ENCODE data around the gene TMEM147. TPM values are rescaled to one million over a fixed set of nuclear protein-coding genes. Genes with fewer than 3 reads are reported as not detected.

The TMEM147 gene
- total and polyA plus RNA-seq, 2 experiments from 2014 or later, result 129 to 214 TPM

- Histone ChIP-seq H4K20me1 (ENCODE audit: insufficient read depth) (no peaks in the 10 kb centered on the region), H3K4me2 (ENCODE audit: unreplicated experiment) (no peak overlapping the region), H3K36me3 (ENCODE audit: low read depth) (no peaks in the 10 kb centered on the region), H3K79me2 (ENCODE audit: insufficient read depth) (no peaks in the 10 kb centered on the region), H3F3A (ENCODE audit: insufficient read depth) (no peaks in the 10 kb centered on the region), H2AFZ (no peak overlapping the region), H3K9ac (no peak overlapping the region), H3K4me1 (ENCODE audit: insufficient read depth) (no peaks in the 10 kb centered on the region), H3K4me3 (no peak overlapping the region), H3K27me3 (replicated peaks; ENCODE audit: insufficient read depth) (no peaks in the 10 kb centered on the region), H3K9me2 (ENCODE audit: insufficient read depth) (no peaks in the 10 kb centered on the region), H3K9me3 (ENCODE audit: low read depth) (no peaks in the 10 kb centered on the region), H3K27ac (no peak overlapping the region)
- 88 to 92% methylated on average over 1 of the region's 1 CpG for WGBS, 2 experiments (ENCODE audit: low coverage in 1 of 2, low lambda C conversion rate in 2 of 2, missing lambda C conversion rate in 2 of 2)
- TF ChIP-seq EZH2phosphoT487 (IDR thresholded peaks at IDR 0.05; ENCODE audit: insufficient read depth, low read depth), result no peak
- TF ChIP-seq EZH2 (IDR thresholded peaks at IDR 0.05; ENCODE audit: insufficient read depth, poor library complexity, severe bottlenecking), result no peak
- in situ Hi-C loops (cut with MboI), result no loop called here
- no peak for DNase-seq
These were observed 50.5 kb downstream of the TMEM147 start for GRCh38 chr19:35595928-35596327.

DNA sequence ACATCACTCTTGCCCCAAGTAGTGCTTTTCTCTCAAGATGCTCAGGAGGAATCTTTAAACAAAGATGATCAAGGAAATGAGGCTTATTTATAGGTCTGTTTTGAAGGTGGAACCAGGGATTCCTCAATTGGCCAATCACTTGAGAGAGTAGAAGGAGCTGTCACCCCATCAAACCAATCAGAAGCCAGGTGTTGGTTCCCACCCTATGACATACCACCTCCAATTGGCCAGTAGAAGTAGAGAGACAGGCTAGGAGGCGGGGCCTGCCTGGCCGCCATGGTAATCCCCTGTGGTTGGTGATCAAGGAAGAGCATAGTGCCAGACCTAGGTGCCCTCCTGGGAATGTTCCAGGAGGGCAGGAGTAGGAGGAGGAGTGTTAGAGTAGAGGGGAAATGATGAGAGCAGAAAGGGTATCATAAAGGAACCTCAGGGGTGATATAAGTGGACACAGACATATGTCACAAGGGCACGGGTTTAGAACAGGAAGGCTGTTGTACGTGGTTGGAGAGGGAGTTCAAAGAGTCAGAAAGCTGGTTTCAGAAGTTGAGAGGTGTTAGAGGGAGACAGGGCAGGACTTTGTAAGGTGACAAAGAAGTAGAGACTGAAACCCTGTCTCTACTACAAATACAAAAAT lies 51.1 kb downstream of the TMEM147 start:
- Histone ChIP-seq H3K9me2 (ENCODE audit: insufficient read depth) (no peaks in the 10 kb centered on the region), H3K4me3 (no peak overlapping the region), H4K20me1 (ENCODE audit: insufficient read depth) (no peaks in the 10 kb centered on the region), H2AFZ (no peak overlapping the region), H3K9ac (no peak overlapping the region), H3K4me1 (ENCODE audit: insufficient read depth) (no peaks in the 10 kb centered on the region), H3K36me3 (ENCODE audit: low read depth) (no peaks in the 10 kb centered on the region), H3K9me3 (ENCODE audit: low read depth) (no peaks in the 10 kb centered on the region), H3K27ac (no peak overlapping the region), H3F3A (ENCODE audit: insufficient read depth) (no peaks in the 10 kb centered on the region), H3K4me2 (ENCODE audit: unreplicated experiment) (no peak overlapping the region), H3K27me3 (replicated peaks; ENCODE audit: insufficient read depth) (peaks cover 3% of the 10 kb centered on the region; the same call in 1 of the 2 replicates), H3K79me2 (ENCODE audit: insufficient read depth) (no peaks in the 10 kb centered on the region)
- TF ChIP-seq EZH2phosphoT487 (IDR thresholded peaks at IDR 0.05; ENCODE audit: insufficient read depth, low read depth) (no peak), EZH2 (IDR thresholded peaks at IDR 0.05; ENCODE audit: insufficient read depth, poor library complexity, severe bottlenecking) (no peak)
- DNase-seq, result no peak
- WGBS, 2 experiments (ENCODE audit: low coverage in 1 of 2, low lambda C conversion rate in 2 of 2, missing lambda C conversion rate in 2 of 2), result 35 to 41% methylated on average over 4 of the region's 4 CpGs
- in situ Hi-C loops (cut with MboI), result no loop called here

Other genes starting within 250 kb of the TMEM147 start
- gene CD22, start 216.4 kb upstream of the TMEM147 start, total RNA-seq (2014; rRNA removed; shearing (Covaris generic)), result not detected in 2 replicates
- 0.16 and 0.28 TPM in 2 replicates for gene CD22, start 216.4 kb upstream of the TMEM147 start, polyA plus RNA-seq (2016; fragmentation: Nextera tagmentation; extraction: Ambion mirVana)
- gene FFAR1, start 197.7 kb upstream of the TMEM147 start, total RNA-seq (2014; rRNA removed; shearing (Covaris generic)), result not detected in 2 replicates
- gene FFAR1, start 197.7 kb upstream of the TMEM147 start, polyA plus RNA-seq (2016; fragmentation: Nextera tagmentation; extraction: Ambion mirVana), result not detected in 2 replicates
- gene FFAR3, start 187.2 kb upstream of the TMEM147 start, total RNA-seq (2014; rRNA removed; shearing (Covaris generic)), result not detected in 2 replicates
- gene FFAR3, start 187.2 kb upstream of the TMEM147 start, polyA plus RNA-seq (2016; fragmentation: Nextera tagmentation; extraction: Ambion mirVana), result not detected in 2 replicates
- gene GPR42, start 174.6 kb upstream of the TMEM147 start, total RNA-seq (2014; rRNA removed; shearing (Covaris generic)), result not detected in 2 replicates
- not detected in 2 replicates for gene GPR42, start 174.6 kb upstream of the TMEM147 start, polyA plus RNA-seq (2016; fragmentation: Nextera tagmentation; extraction: Ambion mirVana)
- gene FFAR2, start 97.4 kb upstream of the TMEM147 start, total RNA-seq (2014; rRNA removed; shearing (Covaris generic)), result not detected in 2 replicates
- not detected in 2 replicates for gene FFAR2, start 97.4 kb upstream of the TMEM147 start, polyA plus RNA-seq (2016; fragmentation: Nextera tagmentation; extraction: Ambion mirVana)
- not detected in 2 replicates for gene KRTDAP, start 55.2 kb upstream of the TMEM147 start, total RNA-seq (2014; rRNA removed; shearing (Covaris generic))
- not detected in 2 replicates for gene KRTDAP, start 55.2 kb upstream of the TMEM147 start, polyA plus RNA-seq (2016; fragmentation: Nextera tagmentation; extraction: Ambion mirVana)
- 20.0 and 25.4 TPM in 2 replicates for gene DMKN, start 32.0 kb upstream of the TMEM147 start, total RNA-seq (2014; rRNA removed; shearing (Covaris generic))
- 30.9 and 34.5 TPM in 2 replicates for gene DMKN, start 32.0 kb upstream of the TMEM147 start, polyA plus RNA-seq (2016; fragmentation: Nextera tagmentation; extraction: Ambion mirVana)
- gene SBSN, start 17.3 kb upstream of the TMEM147 start, total RNA-seq (2014; rRNA removed; shearing (Covaris generic)), result 3.2 and 4.3 TPM in 2 replicates
- 7.9 and 8.8 TPM in 2 replicates for gene SBSN, start 17.3 kb upstream of the TMEM147 start, polyA plus RNA-seq (2016; fragmentation: Nextera tagmentation; extraction: Ambion mirVana)
- not detected in 2 replicates for gene GAPDHS, start 12.2 kb upstream of the TMEM147 start, total RNA-seq (2014; rRNA removed; shearing (Covaris generic))
- gene GAPDHS, start 12.2 kb upstream of the TMEM147 start, polyA plus RNA-seq (2016; fragmentation: Nextera tagmentation; extraction: Ambion mirVana), result not detected in 2 replicates
- gene ATP4A, start 18.0 kb downstream of the TMEM147 start, total RNA-seq (2014; rRNA removed; shearing (Covaris generic)), result not detected in 2 replicates
- gene ATP4A, start 18.0 kb downstream of the TMEM147 start, polyA plus RNA-seq (2016; fragmentation: Nextera tagmentation; extraction: Ambion mirVana), result not detected in 2 replicates
- not detected in 2 replicates for gene PMIS2, start 40.5 kb downstream of the TMEM147 start, total RNA-seq (2014; rRNA removed; shearing (Covaris generic))
- not detected in 2 replicates for gene PMIS2, start 40.5 kb downstream of the TMEM147 start, polyA plus RNA-seq (2016; fragmentation: Nextera tagmentation; extraction: Ambion mirVana)
- 8.5 and 10.1 TPM in 2 replicates for gene HAUS5, start 67.1 kb downstream of the TMEM147 start, total RNA-seq (2014; rRNA removed; shearing (Covaris generic))
- 7.4 and 9.6 TPM in 2 replicates for gene HAUS5, start 67.1 kb downstream of the TMEM147 start, polyA plus RNA-seq (2016; fragmentation: Nextera tagmentation; extraction: Ambion mirVana)
- gene RBM42, start 83.4 kb downstream of the TMEM147 start, total RNA-seq (2014; rRNA removed; shearing (Covaris generic)), result 57.3 and 74.7 TPM in 2 replicates
- 82.5 and 86.2 TPM in 2 replicates for gene RBM42, start 83.4 kb downstream of the TMEM147 start, polyA plus RNA-seq (2016; fragmentation: Nextera tagmentation; extraction: Ambion mirVana)
- gene ETV2, start 96.1 kb downstream of the TMEM147 start, total RNA-seq (2014; rRNA removed; shearing (Covaris generic)), result not detected in 2 replicates
- 0.91 and 0.93 TPM in 2 replicates for gene ETV2, start 96.1 kb downstream of the TMEM147 start, polyA plus RNA-seq (2016; fragmentation: Nextera tagmentation; extraction: Ambion mirVana)
- gene COX6B1, start 102.7 kb downstream of the TMEM147 start, total RNA-seq (2014; rRNA removed; shearing (Covaris generic)), result 328 and 423 TPM in 2 replicates
- 448 and 472 TPM in 2 replicates for gene COX6B1, start 102.7 kb downstream of the TMEM147 start, polyA plus RNA-seq (2016; fragmentation: Nextera tagmentation; extraction: Ambion mirVana)
- gene UPK1A, start 120.9 kb downstream of the TMEM147 start, total RNA-seq (2014; rRNA removed; shearing (Covaris generic)), result not detected in 2 replicates
- gene UPK1A, start 120.9 kb downstream of the TMEM147 start, polyA plus RNA-seq (2016; fragmentation: Nextera tagmentation; extraction: Ambion mirVana), result not detected in 2 replicates
- not detected in 2 replicates for gene ZBTB32, start 158.9 kb downstream of the TMEM147 start, total RNA-seq (2014; rRNA removed; shearing (Covaris generic))
- not detected in 2 replicates for gene ZBTB32, start 158.9 kb downstream of the TMEM147 start, polyA plus RNA-seq (2016; fragmentation: Nextera tagmentation; extraction: Ambion mirVana)
- gene KMT2B, start 172.4 kb downstream of the TMEM147 start, total RNA-seq (2014; rRNA removed; shearing (Covaris generic)), result 6.8 and 7.5 TPM in 2 replicates
- 4.0 and 4.1 TPM in 2 replicates for gene KMT2B, start 172.4 kb downstream of the TMEM147 start, polyA plus RNA-seq (2016; fragmentation: Nextera tagmentation; extraction: Ambion mirVana)
- gene IGFLR1, start 196.8 kb downstream of the TMEM147 start, total RNA-seq (2014; rRNA removed; shearing (Covaris generic)), result 1.4 TPM in 1 of 2 replicates, not detected in the other
- 3.2 and 3.3 TPM in 2 replicates for gene IGFLR1, start 196.8 kb downstream of the TMEM147 start, polyA plus RNA-seq (2016; fragmentation: Nextera tagmentation; extraction: Ambion mirVana)
- 10.7 and 18.8 TPM in 2 replicates for gene U2AF1L4, start 199.8 kb downstream of the TMEM147 start, total RNA-seq (2014; rRNA removed; shearing (Covaris generic))
- gene U2AF1L4, start 199.8 kb downstream of the TMEM147 start, polyA plus RNA-seq (2016; fragmentation: Nextera tagmentation; extraction: Ambion mirVana), result 23.1 and 25.3 TPM in 2 replicates
- 15.7 and 21.6 TPM in 2 replicates for gene PSENEN, start 200.0 kb downstream of the TMEM147 start, total RNA-seq (2014; rRNA removed; shearing (Covaris generic))
- 99.7 and 108 TPM in 2 replicates for gene PSENEN, start 200.0 kb downstream of the TMEM147 start, polyA plus RNA-seq (2016; fragmentation: Nextera tagmentation; extraction: Ambion mirVana)
- 12.0 and 12.3 TPM in 2 replicates for gene LIN37, start 202.9 kb downstream of the TMEM147 start, total RNA-seq (2014; rRNA removed; shearing (Covaris generic))
- gene LIN37, start 202.9 kb downstream of the TMEM147 start, polyA plus RNA-seq (2016; fragmentation: Nextera tagmentation; extraction: Ambion mirVana), result 9.5 and 9.7 TPM in 2 replicates
- gene HSPB6, start 211.4 kb downstream of the TMEM147 start, total RNA-seq (2014; rRNA removed; shearing (Covaris generic)), result 14.1 and 24.3 TPM in 2 replicates
- gene HSPB6, start 211.4 kb downstream of the TMEM147 start, polyA plus RNA-seq (2016; fragmentation: Nextera tagmentation; extraction: Ambion mirVana), result 220 and 238 TPM in 2 replicates
- 2.7 and 7.6 TPM in 2 replicates for gene PROSER3, start 212.6 kb downstream of the TMEM147 start, total RNA-seq (2014; rRNA removed; shearing (Covaris generic))
- gene PROSER3, start 212.6 kb downstream of the TMEM147 start, polyA plus RNA-seq (2016; fragmentation: Nextera tagmentation; extraction: Ambion mirVana), result 10.9 and 12.6 TPM in 2 replicates
- gene ARHGAP33, start 229.9 kb downstream of the TMEM147 start, total RNA-seq (2014; rRNA removed; shearing (Covaris generic)), result 2.0 and 24.9 TPM in 2 replicates
- gene ARHGAP33, start 229.9 kb downstream of the TMEM147 start, polyA plus RNA-seq (2016; fragmentation: Nextera tagmentation; extraction: Ambion mirVana), result 1.1 and 1.9 TPM in 2 replicates